Transverse colon (tissue), 4 donors: ENCODE results near the gene ZNF280C. TPM values are rescaled to one million over a fixed set of nuclear protein-coding genes. Genes with fewer than 3 reads are reported as not detected.

Experiments
- DNase-seq: peaks from one replicate; pipeline ENCODE4 v3.0.0-alpha.2; 2019
- H3K27ac ChIP-seq, 4 donors: fragments of 200-600 bp; sonication (generic); 2 replicates each; pipeline ENCODE4 v1.5.1; 2016 to 2018; ENCODE audit warnings: inconsistent platforms in 4 of 4
- H3K27me3 ChIP-seq: fragments of 200-600 bp; sonication (generic); 2 replicates; pipeline ENCODE4 v1.5.1; 2017; ENCODE audit warnings: inconsistent platforms
- H3K36me3 ChIP-seq, 4 donors: fragments of 200-600 bp; sonication (generic); 2 replicates each; pipeline ENCODE4 v1.5.1; 2017 to 2019; ENCODE audit warnings: inconsistent platforms in 4 of 4
- H3K4me1 ChIP-seq, 4 donors: fragments of 200-600 bp; sonication (generic); 2 replicates each; pipeline ENCODE4 v1.5.1; 2017 to 2020; ENCODE audit warnings: inconsistent platforms in 4 of 4
- H3K4me3 ChIP-seq, 4 donors: fragments of 200-600 bp; sonication (generic); 1 replicate in 1 of 4; 2 replicates in 3 of 4; pipeline versions ENCODE4 v1.5.1 to v1.6.1; 2017 to 2019; ENCODE audit warnings: inconsistent platforms in 4 of 4
- H3K9me3 ChIP-seq, 2 donors: fragments of 200-600 bp; sonication (generic); 2 replicates each; pipeline ENCODE4 v1.5.1; 2017 to 2019; ENCODE audit warnings: inconsistent platforms in 2 of 2
- EP300 ChIP-seq: sonication (generic); formaldehyde crosslinking; IDR thresholded peaks from one replicate; pipeline ENCODE4 v1.6.1; 2017; ENCODE audit warnings: antibody characterized with exemption, low read depth
- POLR2A ChIP-seq: fragments of 450-650 bp; IDR thresholded peaks from one replicate; pipeline ENCODE4 v1.6.1; 2016; ENCODE audit warnings: antibody characterized with exemption, mild to moderate bottlenecking, moderate library complexity
- POLR2AphosphoS5 ChIP-seq, 3 donors: sonication (generic); formaldehyde crosslinking; IDR thresholded peaks; one replicate each; pipeline ENCODE4 v1.6.1; 2016; ENCODE audit warnings: antibody characterized with exemption in 3 of 3
- WGBS, 2 donors: methylation state at CpG; one replicate each; pipeline ENCODE4 v1.1.5; 2018; ENCODE audit warnings: low coverage in 1 of 2; 5-methylcytosine and 5-hydroxymethylcytosine counted together
- in situ Hi-C, 4 donors: fragments of 200-750 bp; cut with MboI; loops; one replicate each; pipeline versions ENCODE4 v1.15.0 to v1.15.1; 2017; ENCODE audit warnings: low sequenced_read_pairs in 3 of 4, low pct_ligation_motif_present in 1 of 4, low pct_unique_long_range_greater_than_20kb in 1 of 4
- intact Hi-C: fragments of 100-400 bp; cut with DNase I; formaldehyde crosslinking; loops from one replicate; pipeline ENCODE4 v1.15.1; 2023; ENCODE audit warnings: low total_unique reads
- total RNA-seq, 4 donors: library from RNA; depleted of rRNA; stranded (reverse); fragments of >200 nt; gene quantifications; one replicate each; pipeline ENCODE4 v1.1.0, GENCODE V29; 2016
- TF ChIP-seq, protein P1 (sequence below), 5 experiments: fragments of 200-600 bp in 3 of 5; fragments of 450-650 bp in 2 of 5; sonication (generic) in 3 of 5; IDR thresholded peaks; 1 replicate in 2 of 5; 2 replicates in 3 of 5; pipeline ENCODE4 v1.5.1; 2016 to 2017; ENCODE audit warnings: antibody characterized with exemption in 5 of 5, inconsistent platforms in 3 of 5, mild to moderate bottlenecking in 2 of 5, moderate library complexity in 1 of 5

ZNF280C gene
- total RNA-seq, 4 donors from 2014 or later, result 2.3 to 4.2 (median 3.2) TPM

DNA sequence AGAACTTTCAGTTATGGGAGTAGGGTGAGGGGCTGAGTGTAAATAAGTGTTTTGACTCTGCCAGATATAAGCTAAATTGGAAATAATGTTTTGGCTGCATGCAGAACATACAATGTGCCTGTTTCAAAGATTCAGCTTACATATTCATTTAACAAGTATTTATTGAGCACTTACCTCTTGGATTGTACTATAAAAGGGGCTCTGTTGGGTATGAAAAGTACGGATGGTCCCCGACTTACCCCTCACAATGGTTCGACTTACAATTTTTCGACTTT is 102.3 kb downstream of the ZNF280C start:
- in situ Hi-C loops, result no loop called here
- peaks cover 0 to 22% (median 3%) of the 10 kb centered on the region in 4 donors for H3K4me1 ChIP-seq
- TF ChIP-seq POLR2A, result no peak
- TF ChIP-seq POLR2AphosphoS5 (IDR thresholded peaks at IDR 0.05), result no peak
- no peak for TF ChIP-seq EP300
- TF ChIP-seq, protein P1, sequence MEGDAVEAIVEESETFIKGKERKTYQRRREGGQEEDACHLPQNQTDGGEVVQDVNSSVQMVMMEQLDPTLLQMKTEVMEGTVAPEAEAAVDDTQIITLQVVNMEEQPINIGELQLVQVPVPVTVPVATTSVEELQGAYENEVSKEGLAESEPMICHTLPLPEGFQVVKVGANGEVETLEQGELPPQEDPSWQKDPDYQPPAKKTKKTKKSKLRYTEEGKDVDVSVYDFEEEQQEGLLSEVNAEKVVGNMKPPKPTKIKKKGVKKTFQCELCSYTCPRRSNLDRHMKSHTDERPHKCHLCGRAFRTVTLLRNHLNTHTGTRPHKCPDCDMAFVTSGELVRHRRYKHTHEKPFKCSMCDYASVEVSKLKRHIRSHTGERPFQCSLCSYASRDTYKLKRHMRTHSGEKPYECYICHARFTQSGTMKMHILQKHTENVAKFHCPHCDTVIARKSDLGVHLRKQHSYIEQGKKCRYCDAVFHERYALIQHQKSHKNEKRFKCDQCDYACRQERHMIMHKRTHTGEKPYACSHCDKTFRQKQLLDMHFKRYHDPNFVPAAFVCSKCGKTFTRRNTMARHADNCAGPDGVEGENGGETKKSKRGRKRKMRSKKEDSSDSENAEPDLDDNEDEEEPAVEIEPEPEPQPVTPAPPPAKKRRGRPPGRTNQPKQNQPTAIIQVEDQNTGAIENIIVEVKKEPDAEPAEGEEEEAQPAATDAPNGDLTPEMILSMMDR (IDR thresholded peaks at IDR 0.05), result no peak
- no peaks in the 10 kb centered on the region for H3K27me3 ChIP-seq
- 0 to 44% methylated on average over 2 to 4 of the region's 4 CpGs for WGBS, 2 donors
- H3K9me3 ChIP-seq, result no peaks in the 10 kb centered on the region
- H3K4me3 ChIP-seq, result peak overlapping the region; percentile 15 to 77 (median 58)
- peak overlapping the region; percentile 89 to 94 (median 90) for H3K27ac ChIP-seq
- intact Hi-C loops, result no loop called here
- H3K36me3 ChIP-seq, result no peaks in the 10 kb centered on the region
- DNase-seq, result no peak

DNA sequence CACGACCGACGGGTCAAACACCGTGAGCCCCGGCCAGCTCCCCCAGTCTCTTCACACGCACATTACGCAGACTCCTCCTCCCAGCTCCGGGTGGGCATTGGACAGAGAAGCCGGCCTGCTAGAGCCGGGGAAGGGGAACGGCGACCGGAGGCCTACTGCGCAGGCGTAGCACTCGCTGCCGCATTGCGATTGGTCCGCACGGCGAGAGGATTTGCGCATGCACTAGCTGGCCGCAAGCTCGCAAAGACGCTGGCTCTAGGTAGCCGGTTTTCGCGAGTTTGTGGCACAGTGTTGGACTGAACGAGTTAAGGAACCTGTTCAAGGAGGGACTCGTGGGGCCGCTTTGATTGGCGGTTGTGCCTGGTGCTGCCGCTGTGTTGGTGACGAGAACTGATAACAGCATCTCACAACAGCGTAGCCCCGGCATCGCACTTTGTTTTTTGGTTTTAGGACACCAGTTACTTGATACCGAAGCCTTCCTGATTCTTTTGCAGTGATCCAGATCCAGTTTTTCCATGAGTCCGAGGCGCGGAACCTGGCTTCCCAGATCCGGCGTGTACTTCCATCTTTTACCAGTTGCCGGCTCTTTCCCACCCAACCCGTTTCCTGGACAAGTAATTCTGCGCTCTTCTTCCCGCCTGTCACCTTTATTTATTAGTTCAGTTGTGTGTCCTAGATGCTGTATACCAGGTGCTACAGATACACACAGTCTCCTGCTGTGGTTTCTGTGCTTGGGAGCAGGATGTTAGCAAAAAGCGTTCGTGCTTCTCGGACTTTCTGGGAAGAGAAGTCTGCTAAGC is 102.8 kb downstream of the ZNF280C start, which contains the start of gene AIFM1:
AIFM1 (minus strand) TSS at position 139 of the 800 bp plus-strand sequence. CDS start 185 bp downstream, outside the sequence.
- DNase-seq, result peak; percentile 92
- TF ChIP-seq EP300, result no peak
- TF ChIP-seq, protein P1 (IDR thresholded peaks at IDR 0.05), result peak in 1 of 5 experiments; percentile 17
- peak; percentile 69 to 76 (median 73) for TF ChIP-seq POLR2AphosphoS5 (IDR thresholded peaks at IDR 0.05)
- TF ChIP-seq POLR2A, result peak; percentile 66
- intact Hi-C loops (no loop called here), in situ Hi-C loops (no loop called here)
- 45% methylated on average over 36 of the region's 50 CpGs; no CpG with 5 or more reads in 1 of the 2 donors for WGBS, 2 donors
- Histone ChIP-seq H3K4me3 (peak within 1 kb of the TSS; percentile 53 to 77 (median 60)), H3K27me3 (no peaks in the 10 kb centered on the region), H3K4me1 (peaks cover 0 to 17% (median 3%) of the 10 kb centered on the region in 4 donors), H3K36me3 (no peaks in the 10 kb centered on the region), H3K27ac (peak within 1 kb of the TSS; percentile 89 to 94 (median 90)), H3K9me3 (no peaks in the 10 kb centered on the region)

DNA sequence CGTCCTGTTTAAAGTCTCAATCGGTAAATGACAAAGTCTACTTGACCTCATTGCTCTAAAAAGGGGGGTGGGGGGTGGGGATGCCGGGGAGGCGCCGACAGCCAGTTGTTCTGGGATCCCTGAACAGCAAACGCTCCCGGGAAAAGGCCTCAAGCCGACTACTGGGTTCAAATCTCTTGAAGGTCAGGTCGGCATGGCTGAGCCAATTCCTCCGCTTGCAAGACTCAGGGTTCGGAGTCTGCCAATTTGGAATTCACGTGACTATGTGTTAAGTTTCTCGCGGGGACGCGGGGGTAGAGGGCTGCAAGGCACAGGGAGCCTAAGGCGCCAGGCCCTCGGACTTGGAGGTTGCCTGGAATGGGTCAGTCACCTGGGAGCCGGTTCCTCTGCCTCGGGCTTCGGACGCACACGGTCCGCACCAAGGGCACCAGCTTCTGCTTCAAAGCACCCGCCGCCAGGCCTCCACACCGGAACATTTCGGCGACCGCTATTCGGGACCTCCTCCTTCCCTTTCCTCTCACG is 103.5 kb downstream of the ZNF280C start:
- no peaks in the 10 kb centered on the region for H3K36me3 ChIP-seq
- H3K4me3 ChIP-seq, result peak overlapping the region; percentile 53 to 77 (median 60)
- in situ Hi-C loops, result no loop called here
- H3K27ac ChIP-seq, result peak overlapping the region; percentile 89 to 94 (median 90)
- peaks cover 0 to 14% (median 3%) of the 10 kb centered on the region in 4 donors for H3K4me1 ChIP-seq
- H3K27me3 ChIP-seq, result no peaks in the 10 kb centered on the region
- no peak for DNase-seq
- no peaks in the 10 kb centered on the region for H3K9me3 ChIP-seq
- WGBS, 2 donors, result 53% methylated on average over 30 of the region's 32 CpGs; no CpG with 5 or more reads in 1 of the 2 donors
- no peak for TF ChIP-seq EP300
- TF ChIP-seq, protein P1 (IDR thresholded peaks at IDR 0.05), result no peak
- intact Hi-C loops, result no loop called here

DNA sequence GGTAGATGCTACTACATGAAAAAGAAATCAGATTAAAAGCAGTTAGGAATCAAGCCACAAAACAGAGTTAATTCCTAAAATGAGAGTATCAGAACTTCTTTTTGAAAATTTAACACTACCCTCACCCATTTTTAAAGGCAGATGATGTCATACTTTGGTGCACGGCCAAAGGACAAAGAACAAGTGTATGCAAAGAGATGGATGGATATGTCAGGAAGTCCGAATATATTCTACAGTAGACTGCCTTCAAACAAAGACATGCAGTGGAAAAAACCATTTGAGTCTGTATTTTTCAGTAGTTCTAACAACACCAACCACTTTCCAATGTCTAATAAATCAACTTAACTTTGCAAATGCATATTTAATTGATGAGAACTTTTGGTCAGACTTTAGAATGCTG is 105.3 kb downstream of the ZNF280C start:
- no peak overlapping the region for H3K27ac ChIP-seq
- H3K4me3 ChIP-seq, result no peak overlapping the region
- peaks cover 0 to 14% (median 3%) of the 10 kb centered on the region in 4 donors for H3K4me1 ChIP-seq
- TF ChIP-seq POLR2AphosphoS5 (IDR thresholded peaks at IDR 0.05), result no peak
- no peak for TF ChIP-seq POLR2A
- no peak for TF ChIP-seq EP300
- TF ChIP-seq, protein P1 (IDR thresholded peaks at IDR 0.05), result no peak
- no peaks in the 10 kb centered on the region for H3K27me3 ChIP-seq
- H3K9me3 ChIP-seq, result no peaks in the 10 kb centered on the region
- intact Hi-C loops, result no loop called here
- 44 to 56% methylated on average over 2 of the region's 2 CpGs for WGBS, 2 donors
- H3K36me3 ChIP-seq, result no peaks in the 10 kb centered on the region
- in situ Hi-C loops, result no loop called here
- DNase-seq, result no peak
